HG03060 (cell line): ENCODE data around the gene ENOX1.

Experiments
- ATAC-seq: cut with Tn5 transposase; IDR thresholded peaks from one replicate; pipeline ENCODE4 v1.9.1; 2021; ENCODE audit warnings: low read depth, moderate number of reproducible peaks; ENCODE audit not compliant: unreplicated experiment

The ENOX1 gene

GRCh38 chr13:43749503-43749902 is 37.3 kb downstream of the ENOX1 start:
- no peak for ATAC-seq

DNA sequence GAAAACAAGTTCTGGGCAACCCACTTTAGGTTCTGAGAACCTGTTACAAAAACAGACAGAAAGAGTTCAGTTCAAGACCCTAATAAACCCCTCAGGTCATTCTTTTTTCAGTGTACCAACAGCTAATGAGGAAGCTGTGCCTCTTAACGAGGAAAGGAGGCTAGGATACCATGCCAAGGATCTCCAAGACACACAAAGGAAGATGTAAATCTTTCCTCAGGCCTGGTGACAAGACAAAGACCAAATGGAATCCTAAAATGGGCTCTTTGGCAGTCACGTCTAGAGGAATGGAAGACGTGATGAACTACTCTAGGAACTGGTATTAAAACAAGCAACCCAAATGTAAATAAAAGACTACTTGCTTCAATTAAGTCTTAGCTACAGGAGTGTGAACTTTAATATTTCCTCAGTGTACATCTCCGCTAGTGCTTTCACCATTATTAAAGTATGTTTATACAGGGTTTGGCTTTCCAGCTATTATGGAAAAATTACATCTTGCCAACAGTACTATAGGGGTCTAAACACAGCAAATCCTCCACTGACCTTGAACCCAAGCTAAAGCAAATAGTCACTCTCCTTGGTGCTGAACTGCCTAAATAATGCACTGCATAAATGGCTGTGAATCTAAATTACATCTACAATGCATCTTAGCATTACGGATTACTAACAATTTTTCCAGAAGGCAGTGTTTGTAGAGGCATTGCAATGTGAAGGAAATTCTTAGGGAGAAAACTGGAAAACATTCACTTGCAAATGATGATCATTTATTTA is 42.3 kb downstream of the ENOX1 start:
- ATAC-seq, result no peak

GRCh38 chr13:43742911-43743310 is 43.9 kb downstream of the ENOX1 start:
- no peak for ATAC-seq

DNA sequence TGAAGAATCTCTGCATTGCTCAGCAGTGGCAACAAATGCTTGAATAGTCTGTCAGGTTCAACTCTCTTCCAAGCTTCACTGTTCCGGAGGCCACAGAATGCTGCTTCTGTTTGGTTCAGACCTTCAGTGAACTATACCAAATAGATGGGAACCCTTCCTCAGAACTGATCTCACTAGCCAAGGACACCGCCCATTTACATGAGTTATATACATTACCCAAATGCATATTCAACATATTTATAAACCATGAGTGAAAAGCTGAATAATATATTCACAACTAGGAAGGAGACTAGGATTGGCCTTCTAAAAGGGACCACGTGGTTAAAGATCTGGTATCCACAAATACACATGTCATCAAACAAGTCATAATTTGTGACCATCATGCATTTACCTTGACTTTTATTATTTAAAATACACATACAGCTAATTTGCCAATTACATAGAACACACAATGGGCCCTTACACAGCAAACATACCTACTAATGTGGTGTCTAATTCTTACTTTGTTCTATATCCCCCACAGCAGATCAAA is 49.3 kb downstream of the ENOX1 start:
- no peak for ATAC-seq

DNA sequence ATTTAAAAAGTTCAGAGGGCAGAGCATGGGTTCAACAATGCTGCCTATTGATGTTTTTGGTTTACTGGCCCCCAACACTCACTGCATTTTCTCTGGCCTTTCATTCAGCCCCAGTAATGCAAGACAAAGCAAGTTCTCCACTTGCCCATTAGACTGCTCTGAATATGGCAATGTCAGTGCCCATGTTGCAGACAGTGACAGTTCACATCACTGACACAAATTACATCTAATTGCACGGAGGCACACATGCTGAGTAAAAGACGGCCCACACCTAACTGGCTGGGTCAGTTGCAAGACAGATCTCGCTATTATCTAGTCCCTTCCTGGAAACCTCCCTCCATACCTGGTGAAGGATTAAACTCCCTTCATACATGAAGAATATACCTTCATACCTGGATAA is 54.0 kb downstream of the ENOX1 start:
- ATAC-seq, result no peak

DNA sequence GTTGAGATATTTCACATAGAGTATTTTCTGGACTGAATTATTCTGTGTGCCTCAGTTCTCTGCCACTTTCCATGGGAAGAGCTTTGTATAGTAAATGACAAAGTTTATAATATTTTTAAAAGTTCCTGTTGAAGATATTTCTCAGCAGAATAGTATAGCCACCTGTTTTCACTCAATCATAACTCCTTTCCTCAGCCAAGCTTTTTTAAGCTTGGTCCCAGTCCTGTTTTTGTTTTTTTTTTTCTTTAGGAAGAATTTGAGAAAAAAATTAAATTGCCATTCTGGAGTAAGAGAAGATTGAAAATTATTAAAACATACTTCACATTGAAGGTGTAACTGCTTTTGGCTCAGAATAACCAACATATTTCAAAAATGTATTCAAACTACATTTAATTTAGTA is 55.5 kb downstream of the ENOX1 start:
- no peak for ATAC-seq

- no peak for ATAC-seq
Measured at GRCh38 chr13:43730642-43731041, 56.1 kb downstream of the ENOX1 start.

DNA sequence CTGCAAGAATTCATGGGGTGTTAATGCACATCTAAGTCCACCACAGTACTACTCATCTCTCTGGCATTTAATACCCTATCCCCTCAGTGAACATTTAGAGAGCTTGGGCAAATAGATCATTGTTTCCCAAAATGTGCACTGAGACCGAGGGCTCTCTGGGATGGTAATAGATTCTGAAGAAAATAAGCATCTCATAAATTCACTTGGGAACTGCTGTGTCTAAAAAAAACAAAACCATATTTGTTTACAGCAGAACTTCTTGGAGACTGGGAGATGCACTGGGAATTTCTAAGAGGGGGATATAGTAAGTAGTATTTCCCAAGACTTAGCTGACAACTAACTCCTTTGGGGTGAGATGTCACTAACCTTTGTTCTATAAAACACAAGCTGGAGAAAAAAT is 58.4 kb downstream of the ENOX1 start:
- no peak for ATAC-seq

GRCh38 chr13:43727856-43728255 is 58.9 kb downstream of the ENOX1 start:
- ATAC-seq, result no peak

DNA sequence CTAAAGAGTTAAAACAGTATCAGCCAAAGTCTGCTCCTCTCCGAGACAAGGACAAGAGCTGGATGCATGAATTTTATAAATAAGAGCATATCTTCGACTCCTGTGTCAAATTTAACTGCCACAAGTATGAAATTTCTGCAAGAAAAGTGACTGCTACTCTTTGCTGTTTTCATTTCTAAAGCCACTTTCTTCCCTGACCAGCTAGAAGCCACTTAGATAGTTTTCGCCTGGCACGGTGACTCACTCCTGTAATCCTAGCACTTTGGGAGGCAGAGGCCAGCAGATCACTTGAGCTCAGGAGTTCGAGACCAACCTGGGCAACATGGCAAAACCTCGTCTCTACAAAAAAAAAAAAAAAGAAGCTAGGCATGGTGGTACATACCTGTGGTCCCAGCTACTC is 61.3 kb downstream of the ENOX1 start:
- no peak for ATAC-seq

GRCh38 chr13:43720780-43721397 is 65.9 kb downstream of the ENOX1 start:
- no peak for ATAC-seq

GRCh38 chr13:43698758-43699157 is 88.0 kb downstream of the ENOX1 start:
- no peak for ATAC-seq

DNA sequence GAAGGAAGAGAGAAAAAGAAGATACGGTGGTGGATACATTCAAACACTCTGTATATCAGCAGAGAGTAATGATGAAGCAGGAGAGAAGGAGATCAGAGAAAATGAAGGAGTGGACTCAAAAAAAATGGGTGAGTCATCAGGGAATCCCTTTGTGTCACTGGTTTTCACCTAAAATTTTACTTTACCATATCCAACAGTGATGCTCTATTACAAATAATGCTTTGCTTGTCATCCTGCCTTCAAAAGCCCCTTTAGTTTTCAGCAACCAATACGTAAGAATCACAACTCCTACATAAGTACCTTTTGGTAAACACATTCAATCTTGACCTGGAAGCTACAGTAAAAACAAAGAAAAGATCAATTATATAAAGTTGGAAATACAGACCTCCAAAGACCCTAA is 88.8 kb downstream of the ENOX1 start:
- ATAC-seq, result no peak

- ATAC-seq, result no peak
Measured at GRCh38 chr13:43697323-43697722, 89.4 kb downstream of the ENOX1 start.

DNA sequence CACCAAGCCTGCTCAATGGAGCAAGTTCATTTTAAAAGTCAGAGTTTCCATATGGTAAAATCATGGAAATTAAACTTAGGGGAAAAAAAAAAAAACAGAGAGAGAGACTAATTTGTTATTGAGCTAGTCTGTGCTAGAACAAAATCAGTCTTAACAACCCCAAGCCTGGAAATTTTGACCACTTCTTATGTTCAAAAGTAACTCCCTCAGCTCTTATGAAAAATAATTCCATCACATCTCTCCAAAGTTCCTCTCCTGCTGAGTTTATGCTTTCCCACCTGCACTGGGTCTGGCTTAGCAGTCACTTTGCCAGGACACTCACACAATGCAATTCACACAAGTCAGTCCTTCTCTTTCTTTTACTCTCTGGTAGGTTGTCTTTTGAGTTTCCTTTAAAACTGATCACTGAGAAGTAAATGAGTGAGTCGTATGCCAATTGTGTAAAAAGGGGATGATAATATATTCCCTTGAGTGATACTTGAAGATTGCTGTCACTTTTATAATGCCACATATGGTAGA is 92.6 kb downstream of the ENOX1 start:
- ATAC-seq, result no peak

- no peak for ATAC-seq
Measured at GRCh38 chr13:43693639-43694038, 93.1 kb downstream of the ENOX1 start.

GRCh38 chr13:43688227-43688907 is 98.4 kb downstream of the ENOX1 start:
- ATAC-seq, result no peak

GRCh38 chr13:43687038-43687437 is 99.7 kb downstream of the ENOX1 start:
- no peak for ATAC-seq

DNA sequence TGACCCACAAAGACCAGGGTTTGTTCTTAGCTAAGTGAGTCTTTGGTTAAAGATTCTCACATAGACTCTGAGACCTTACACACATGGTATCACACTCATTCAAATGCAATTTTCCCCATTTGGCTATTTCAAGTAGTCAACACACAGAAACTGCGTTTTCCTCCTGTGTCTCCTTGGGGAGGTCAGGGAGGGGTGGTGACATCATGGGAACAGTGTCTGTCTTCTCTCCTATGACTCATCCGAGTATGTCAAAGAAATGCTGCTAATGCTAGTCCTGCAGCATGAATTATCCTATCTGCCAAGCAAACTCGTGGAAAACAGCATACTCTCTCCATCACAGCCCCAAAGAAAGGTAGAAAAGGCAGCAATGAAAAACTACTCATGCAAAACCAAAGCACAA is 100.2 kb downstream of the ENOX1 start:
- no peak for ATAC-seq

DNA sequence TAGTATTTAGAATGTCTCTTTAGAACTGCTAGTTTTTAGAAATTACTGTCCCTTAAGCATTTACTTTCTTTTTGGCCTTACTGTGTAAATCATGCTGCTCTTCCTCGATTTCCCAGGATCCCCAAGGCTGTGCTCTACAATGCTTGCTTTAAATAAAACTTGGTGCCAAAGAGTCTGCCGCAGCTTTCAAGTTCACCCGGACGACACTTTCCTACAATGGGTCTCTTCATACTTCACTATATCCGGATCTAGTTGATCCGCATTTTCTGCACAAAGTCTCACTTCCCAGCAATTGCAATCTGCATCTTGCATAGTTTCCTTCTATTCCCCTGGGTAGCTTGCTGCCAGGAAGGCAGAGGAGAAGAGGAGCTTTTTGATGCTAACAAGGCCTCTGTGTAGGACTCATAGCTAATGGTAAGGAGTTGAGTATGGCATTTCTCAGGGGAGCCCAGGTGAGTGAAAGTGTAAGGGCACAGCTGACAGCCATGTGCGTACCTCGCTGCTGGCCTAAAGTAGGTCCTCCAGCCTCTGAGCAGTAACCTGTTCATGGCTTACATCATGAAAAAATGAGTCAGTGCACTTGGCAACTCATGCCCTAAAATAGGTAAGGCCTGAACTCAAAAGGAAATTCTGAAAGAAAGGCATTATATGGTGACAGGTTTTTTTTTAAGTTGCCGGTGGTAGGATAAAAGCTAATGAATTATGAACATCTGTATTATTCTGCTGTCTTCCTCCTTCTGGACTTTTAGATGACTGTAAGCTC is 101.6 kb downstream of the ENOX1 start:
- no peak for ATAC-seq

GRCh38 chr13:43682701-43683100 is 104.1 kb downstream of the ENOX1 start:
- no peak for ATAC-seq
